ENCODE measurements around the gene ZNF446. TPM values are rescaled to one million over a fixed set of nuclear protein-coding genes. Genes with fewer than 3 reads are reported as not detected.

ZNF446 gene
- total RNA-seq, 4 donors from 2014 or later = 18.4 to 31.6 (median 26.2) TPM

DNA sequence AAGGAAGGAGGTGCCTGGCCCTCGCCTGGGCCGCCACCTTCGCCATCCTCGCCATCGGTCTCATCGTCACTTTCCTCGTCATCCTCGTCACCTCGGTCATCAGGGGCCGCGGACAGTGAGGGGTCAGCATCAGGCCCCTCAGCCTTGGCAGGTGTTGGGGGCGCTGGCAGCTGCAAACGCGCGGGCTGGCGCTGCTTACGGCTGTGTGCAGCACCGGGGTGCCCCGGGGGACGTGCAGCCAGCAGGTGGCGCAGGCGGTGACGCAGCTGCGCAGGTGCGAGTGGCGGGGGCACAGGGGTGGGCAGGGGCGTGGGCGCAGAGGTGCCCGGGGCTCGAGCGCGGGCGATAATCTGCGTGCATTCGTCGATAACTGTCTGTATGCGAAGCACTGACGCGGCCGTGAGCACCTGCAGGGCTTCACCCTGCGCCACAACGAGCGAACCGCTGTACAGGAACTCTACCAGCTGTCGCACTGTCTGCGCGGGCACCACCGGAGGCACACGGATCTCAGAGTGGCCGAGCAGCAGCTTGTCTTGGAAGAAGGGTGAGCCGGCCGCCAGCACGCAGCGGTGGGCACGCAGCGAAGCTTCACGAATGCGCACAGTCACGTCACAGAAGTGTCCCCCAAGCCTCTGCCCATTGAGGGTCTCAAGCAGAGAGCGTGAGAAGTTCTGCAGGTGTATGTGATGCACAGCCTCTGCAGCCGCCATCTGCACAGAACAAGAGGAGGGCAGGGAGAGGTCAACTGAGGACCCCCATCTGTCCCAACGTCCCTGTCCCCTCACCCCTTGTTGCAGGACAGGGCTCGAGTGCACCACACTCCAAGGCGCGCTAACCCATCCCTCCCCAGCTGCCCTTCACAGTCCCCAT is 41.0 kb downstream of the ZNF446 start:
- Histone ChIP-seq H3K27ac (peak overlapping the region in 1 of 4 donors; percentile 98), H3K36me3 (peaks cover 0 to 37% (median 12%) of the 10 kb centered on the region in 3 donors), H3K27me3 (no peaks in the 10 kb centered on the region), H3K4me3 (no peak overlapping the region), H3K9me3 (no peaks in the 10 kb centered on the region), H3K4me1 (peaks cover 3 to 64% (median 23%) of the 10 kb centered on the region in 4 donors)
- 90 to 91% methylated on average over 64 to 65 of the region's 65 CpGs for WGBS, 2 donors
- no peak for DNase-seq (ENCODE audit: low spot score in 2 of 2)
- TF ChIP-seq, protein P1, sequence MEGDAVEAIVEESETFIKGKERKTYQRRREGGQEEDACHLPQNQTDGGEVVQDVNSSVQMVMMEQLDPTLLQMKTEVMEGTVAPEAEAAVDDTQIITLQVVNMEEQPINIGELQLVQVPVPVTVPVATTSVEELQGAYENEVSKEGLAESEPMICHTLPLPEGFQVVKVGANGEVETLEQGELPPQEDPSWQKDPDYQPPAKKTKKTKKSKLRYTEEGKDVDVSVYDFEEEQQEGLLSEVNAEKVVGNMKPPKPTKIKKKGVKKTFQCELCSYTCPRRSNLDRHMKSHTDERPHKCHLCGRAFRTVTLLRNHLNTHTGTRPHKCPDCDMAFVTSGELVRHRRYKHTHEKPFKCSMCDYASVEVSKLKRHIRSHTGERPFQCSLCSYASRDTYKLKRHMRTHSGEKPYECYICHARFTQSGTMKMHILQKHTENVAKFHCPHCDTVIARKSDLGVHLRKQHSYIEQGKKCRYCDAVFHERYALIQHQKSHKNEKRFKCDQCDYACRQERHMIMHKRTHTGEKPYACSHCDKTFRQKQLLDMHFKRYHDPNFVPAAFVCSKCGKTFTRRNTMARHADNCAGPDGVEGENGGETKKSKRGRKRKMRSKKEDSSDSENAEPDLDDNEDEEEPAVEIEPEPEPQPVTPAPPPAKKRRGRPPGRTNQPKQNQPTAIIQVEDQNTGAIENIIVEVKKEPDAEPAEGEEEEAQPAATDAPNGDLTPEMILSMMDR (IDR thresholded peaks at IDR 0.05) = no peak
- TF ChIP-seq POLR2A (IDR thresholded peaks at IDR 0.05) (no peak), EP300 (IDR thresholded peaks at IDR 0.05) (no peak)

DNA sequence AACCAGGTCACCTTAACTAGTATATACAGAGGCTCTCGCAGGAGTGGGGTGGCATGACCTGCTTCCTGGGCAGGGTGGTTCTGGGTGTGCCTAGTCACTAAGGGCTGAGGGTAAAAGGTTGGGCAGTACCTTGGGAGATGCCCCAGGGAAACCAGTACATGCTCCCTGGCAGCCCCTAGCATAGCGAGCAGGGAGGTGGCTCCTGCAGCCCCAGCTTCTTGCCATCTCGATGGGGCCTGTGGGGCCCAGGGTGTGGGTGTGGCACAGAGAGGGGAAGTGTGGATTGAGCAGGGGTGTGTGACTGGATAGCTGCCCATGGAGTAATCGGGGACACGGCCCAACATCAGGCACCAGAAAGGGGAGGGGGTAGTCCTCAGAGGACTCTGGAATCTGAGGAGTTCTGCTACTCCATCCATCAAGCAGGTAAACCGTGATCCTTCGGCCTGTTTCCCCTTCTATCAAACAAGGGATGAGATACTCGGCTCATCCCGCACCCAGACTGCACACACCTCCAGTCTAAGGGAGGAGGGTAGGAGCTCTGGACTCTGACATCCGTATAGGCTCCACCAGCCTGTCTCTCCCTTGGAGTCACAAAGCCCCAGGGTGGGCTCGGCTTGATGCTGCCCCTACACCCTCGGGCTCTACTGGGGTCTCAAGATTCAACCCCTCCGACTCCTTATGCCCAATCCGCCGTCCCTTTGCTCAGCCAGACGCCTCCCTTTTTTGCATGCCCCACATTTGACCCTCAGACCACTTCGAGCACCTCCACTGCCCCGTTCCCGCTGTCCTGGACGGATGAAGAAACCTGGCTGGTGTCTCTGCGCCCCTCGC is 42.3 kb downstream of the ZNF446 start:
- Histone ChIP-seq H3K9me3 (no peaks in the 10 kb centered on the region), H3K36me3 (peaks cover 0 to 33% (median 12%) of the 10 kb centered on the region in 3 donors), H3K4me3 (peak overlapping the region; percentile 64 to 88 (median 64)), H3K27ac (peak overlapping the region; percentile 85 to 98 (median 94)), H3K27me3 (no peaks in the 10 kb centered on the region), H3K4me1 (peaks cover 3 to 62% (median 22%) of the 10 kb centered on the region in 4 donors)
- no peak for TF ChIP-seq EP300 (IDR thresholded peaks at IDR 0.05)
- TF ChIP-seq POLR2A (IDR thresholded peaks at IDR 0.05) = no peak
- TF ChIP-seq, protein P1 (IDR thresholded peaks at IDR 0.05) = peak in 3 of 5 experiments; percentile 11 to 50 (median 33)
- 8 to 9% methylated on average over 20 to 22 of the region's 22 CpGs for WGBS, 2 donors
- DNase-seq (ENCODE audit: low spot score in 2 of 2) = no peak

DNA sequence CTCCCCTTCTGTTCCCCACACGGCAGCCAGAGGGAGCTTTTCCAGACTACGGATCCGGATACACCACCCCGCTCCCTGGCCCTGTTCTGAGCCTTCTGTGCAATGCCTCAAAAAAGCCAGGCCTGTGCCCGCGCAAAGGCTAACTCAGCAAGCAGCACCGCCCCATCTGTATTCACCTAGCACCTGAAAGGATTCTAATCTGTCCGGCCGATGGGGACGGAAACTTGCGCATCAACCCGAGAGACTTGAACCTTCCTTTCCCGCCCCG is 42.9 kb downstream of the ZNF446 start:
- Histone ChIP-seq H3K9me3 (no peaks in the 10 kb centered on the region), H3K27ac (peak overlapping the region; percentile 85 to 98 (median 94)), H3K27me3 (no peaks in the 10 kb centered on the region), H3K36me3 (peaks cover 0 to 27% (median 12%) of the 10 kb centered on the region in 3 donors), H3K4me1 (peaks cover 3 to 56% (median 20%) of the 10 kb centered on the region in 4 donors), H3K4me3 (peak overlapping the region; percentile 64 to 88 (median 64))
- DNase-seq (ENCODE audit: low spot score in 2 of 2) = peak; percentile 39 to 54
- WGBS, 2 donors = 0 to 1% methylated on average over 14 of the region's 14 CpGs
- TF ChIP-seq EP300 (IDR thresholded peaks at IDR 0.05) = no peak
- TF ChIP-seq POLR2A (IDR thresholded peaks at IDR 0.05) = no peak
- TF ChIP-seq, protein P1 (IDR thresholded peaks at IDR 0.05) = peak in 1 of 5 experiments; percentile 42

DNA sequence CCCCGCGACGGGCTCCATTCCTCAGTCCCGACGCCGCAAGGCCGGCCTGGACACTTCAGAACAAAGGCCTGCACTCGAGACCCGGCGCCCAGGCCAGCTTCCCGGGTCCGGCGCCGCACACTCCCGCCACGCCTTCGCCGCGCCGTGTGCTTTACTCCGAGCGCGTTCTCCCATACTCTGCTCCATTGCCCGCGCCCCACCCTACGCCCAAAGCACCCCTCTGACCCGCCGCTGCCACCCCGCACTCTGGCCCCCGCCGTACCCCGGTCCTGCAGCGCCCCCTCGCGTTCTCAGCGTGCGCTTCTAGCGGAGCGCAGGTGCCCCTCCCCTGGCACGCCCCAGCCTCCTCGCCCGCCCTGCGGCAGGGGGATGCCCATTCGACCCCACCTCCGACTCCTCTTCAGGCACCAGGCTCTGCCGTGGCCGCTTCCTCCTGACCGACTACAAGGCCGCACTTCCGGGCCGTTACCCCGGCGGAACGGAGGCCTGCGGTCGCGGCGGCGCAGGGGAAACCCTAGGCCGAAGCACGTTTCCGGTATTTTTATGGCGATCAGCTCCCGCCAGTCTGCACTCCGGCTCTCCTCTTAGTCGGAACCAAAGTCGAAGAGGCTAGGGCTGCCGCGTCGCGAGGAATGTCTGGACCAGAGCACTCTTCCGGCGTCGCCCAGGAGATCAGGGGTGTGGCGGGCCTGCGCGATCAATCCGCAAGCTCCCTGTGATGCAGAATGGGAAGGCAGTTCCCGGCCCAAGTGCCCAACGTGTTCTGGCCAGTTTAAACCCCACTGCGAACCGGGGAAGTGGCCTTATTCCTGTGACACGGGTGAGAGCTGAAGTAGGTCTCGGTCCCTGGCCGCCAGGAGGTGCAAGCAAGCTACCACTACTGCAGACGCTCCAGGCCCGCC is 43.5 kb downstream of the ZNF446 start, which contains the start of gene ZBTB45:
Gene ZBTB45 (minus strand): TSS at position 456 of the 902 bp plus-strand sequence. CDS start 2,137 bp downstream, outside the sequence.
- TF ChIP-seq, protein P1 (IDR thresholded peaks at IDR 0.05) = peak; percentile 68 to 97 (median 81)
- TF ChIP-seq EP300 (IDR thresholded peaks at IDR 0.05) (peak; percentile 90 to 96), POLR2A (IDR thresholded peaks at IDR 0.05) (peak; percentile 60 to 70)
- 0% methylated on average over 59 to 62 of the region's 87 CpGs for WGBS, 2 donors
- H3K36me3 ChIP-seq = peaks cover 0 to 27% (median 12%) of the 10 kb centered on the region in 3 donors
- H3K9me3 ChIP-seq = no peaks in the 10 kb centered on the region
- H3K4me3 ChIP-seq = peak within 1 kb of the TSS; percentile 64 to 88 (median 64)
- H3K27ac ChIP-seq = peak within 1 kb of the TSS; percentile 85 to 98 (median 94)
- DNase-seq (ENCODE audit: low spot score in 2 of 2) = peak; percentile 84 to 86
- H3K4me1 ChIP-seq = peaks cover 3 to 50% (median 20%) of the 10 kb centered on the region in 4 donors
- no peaks in the 10 kb centered on the region for H3K27me3 ChIP-seq

Measured in tibial nerve (tissue), 4 donors.